Measurements from ENCODE around the gene ARG2.

Gene ARG2

DNA sequence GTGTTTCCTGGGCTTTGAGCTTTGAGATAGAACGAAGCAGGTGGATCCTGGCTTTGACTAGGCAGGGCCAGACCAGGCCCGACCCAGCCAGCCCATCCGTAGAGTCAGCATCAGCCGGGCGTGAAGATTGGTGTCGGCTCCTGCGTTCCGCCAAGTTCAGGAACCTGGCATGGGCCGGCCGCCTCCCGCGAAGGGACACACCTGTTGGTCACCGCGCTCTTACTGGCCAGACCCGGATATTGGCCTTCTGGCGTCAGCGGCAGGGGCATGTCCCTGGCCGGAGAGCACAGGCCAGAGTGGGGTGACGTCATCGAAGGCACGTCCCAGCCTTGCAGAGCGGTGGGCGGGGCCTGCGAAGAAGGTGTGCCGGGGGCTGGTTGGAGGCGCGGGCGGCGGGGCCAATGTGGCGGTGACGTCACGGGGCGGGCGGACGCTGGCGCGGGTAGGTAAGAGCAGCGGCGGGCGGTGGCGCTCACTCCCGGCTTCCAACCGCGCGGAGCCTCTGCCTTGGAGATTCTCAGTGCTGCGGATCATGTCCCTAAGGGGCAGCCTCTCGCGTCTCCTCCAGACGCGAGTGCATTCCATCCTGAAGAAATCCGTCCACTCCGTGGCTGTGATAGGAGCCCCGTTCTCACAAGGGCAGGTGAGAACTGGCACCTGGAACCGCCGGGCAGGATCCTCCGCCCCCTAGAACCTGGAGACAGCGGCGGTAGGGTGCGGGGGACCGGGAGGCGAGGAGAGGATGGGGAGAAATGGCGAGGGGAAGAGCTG is at the start of gene ARG2:
Gene ARG2 (plus strand): TSS at position 475 of the 771 bp plus-strand sequence. CDS start 58 bp downstream, at position 533.
- DNase-seq = peak; percentile 98

DNA sequence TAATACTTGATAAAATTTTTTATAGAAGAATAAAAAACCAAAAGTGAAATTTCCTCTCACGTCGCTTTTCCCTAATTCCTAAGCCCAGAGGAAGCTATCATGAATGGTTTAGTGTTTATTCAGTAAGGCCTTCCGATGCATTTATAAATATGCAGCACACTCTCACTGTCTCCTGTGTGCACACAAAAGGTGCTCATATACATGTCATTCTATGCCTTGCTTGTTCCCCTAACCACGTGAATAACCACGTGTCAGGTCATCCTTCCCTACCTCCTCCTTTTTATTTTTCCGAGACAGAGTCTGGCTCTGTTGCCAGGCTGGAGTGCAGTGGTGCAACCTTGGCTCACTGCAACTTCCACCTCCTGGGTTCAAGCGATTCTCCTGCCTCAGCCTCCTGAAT is 49.3 kb upstream of the ARG2 start:
- DNase-seq = no peak

DNA sequence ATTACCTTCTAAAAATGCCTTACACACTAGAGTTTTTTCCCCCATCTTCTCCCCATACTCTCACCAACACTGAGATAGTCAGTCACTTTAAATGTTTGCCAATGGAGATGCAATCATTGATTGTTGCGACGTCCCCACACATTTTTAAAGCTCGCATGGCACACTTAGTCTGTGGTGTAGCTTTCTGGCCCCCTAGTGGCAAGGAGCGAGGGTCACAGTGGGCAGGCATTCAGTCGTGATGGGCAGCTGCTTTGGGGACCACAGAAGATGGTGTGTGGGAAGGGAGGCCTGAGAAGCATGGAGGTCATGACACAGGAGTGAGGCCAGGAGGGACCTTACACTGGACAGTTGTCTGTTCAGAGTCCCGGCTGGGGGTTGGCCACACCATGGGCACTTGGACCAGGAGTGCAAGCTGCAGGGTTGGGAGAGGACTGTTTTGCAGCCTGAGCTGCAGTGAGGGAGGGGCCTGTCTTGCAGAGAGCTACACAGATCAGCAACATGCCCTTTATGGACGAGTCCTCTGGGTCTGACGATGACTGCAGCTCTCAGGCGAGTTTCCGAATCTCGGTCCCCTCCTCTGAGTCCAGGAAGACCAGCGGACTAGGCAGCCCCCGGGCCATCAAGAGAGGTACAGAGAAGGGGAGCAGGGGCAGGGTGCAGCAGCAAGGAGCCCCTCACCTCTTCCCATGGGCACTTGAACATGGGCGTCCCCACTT is 48.3 kb upstream of the ARG2 start:
- DNase-seq = peak; percentile 56

DNA sequence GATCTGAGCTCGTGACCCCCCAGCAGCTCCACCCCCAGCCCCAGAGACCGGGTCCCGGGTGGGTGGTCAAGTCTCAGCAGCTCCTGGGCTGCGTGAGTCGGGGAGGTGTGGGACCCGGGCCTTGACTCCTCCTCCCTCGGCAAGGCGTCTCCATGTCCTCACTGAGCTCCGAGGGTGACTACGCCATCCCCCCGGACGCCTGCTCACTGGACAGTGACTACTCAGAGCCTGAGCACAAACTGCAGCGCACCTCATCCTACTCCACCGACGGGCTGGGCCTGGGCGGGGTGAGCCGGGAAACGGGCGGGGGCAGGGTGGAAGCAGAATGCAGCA is 47.8 kb upstream of the ARG2 start:
- no peak for DNase-seq

DNA sequence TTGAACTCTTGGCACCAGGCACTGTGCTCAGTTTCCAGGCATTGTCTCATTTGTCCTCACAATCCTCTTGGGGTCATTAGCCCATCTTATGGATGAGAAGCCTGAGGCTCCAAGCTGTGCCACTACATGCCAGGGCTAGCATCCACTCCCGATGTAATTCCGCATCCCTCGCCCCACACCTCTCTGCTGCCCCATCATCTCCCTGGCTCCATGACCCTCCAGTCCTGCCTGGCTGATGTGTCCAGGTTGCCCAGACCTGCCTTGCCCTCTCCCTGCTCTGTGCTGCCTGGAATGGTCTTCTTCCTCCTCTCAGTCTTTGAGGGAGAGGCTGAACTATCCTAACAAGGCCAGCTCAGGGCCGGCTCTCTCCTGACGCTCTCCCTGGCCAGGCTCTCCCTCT is 47.1 kb upstream of the ARG2 start:
- DNase-seq = no peak

DNA sequence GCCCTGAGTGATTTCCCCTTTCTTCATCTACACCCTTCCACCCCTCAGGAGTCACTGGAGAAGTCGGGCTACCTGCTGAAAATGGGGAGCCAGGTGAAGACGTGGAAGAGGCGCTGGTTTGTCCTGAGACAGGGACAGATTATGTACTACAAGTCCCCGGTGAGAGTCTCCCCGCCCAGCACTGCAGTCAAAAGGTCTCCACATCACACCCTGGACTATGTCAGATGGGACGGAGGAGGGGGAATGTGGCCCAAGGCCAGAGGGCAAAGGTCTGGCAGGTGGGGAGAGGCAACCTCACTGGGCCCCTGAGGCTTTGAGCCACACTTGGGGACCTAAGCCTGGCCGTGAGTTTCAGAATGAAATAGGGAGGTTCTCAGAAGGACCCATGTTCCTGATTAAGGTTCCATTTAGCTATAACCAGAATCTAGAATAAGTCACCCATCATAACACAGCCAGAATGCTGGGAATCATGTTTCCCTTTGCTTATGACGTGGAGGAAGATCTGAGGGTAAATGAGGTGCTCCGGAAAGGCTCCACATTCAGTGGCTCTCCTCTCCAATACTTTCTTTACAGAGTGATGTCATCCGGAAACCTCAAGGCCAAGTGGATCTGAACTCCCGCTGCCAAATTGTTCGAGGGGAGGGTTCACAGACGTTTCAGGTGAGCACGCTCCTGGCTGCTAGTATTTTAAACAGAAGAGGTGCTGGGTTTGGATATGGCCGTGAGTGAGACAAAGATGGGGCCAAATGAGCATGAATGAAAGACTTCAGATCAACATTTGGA is 46.3 kb upstream of the ARG2 start:
- no peak for DNase-seq

DNA sequence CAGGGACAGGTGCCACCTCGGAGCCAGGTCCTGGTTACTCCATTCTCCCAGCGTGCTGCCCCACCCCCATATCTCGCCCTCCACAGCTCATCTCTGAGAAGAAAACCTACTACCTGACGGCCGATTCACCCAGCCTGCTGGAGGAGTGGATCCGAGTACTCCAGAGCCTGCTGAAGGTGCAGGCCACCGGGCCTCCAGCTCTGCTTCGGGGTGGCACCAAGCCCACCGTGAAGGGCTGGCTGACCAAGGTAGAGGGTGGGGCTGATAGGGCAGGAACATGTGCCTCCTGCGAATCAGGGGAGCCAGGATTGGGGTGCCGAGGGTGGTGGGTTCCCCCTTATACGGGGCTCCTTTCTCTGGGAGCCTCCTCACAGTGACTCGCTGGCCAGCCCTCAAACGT is 45.6 kb upstream of the ARG2 start:
- no peak for DNase-seq

DNA sequence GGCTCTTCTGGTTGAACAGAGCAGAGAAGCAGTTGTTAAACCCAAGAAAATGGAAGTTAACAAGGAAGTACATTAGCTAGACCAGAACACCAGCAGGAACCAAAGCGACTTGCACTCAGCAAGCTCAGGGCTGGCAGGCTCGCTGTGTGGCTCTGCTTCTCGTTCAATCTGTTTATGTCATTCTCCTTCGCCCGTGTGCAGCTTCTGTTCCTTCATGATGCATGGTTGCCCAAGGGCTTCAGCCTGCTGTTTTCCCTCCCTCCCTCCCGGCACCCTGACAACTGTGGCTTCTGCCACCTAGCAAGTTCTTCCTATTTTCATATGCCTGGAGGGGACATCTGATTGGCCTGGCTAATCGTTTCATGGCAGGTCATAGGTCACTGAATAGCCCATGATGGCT is 44.9 kb upstream of the ARG2 start:
- no peak for DNase-seq

DNA sequence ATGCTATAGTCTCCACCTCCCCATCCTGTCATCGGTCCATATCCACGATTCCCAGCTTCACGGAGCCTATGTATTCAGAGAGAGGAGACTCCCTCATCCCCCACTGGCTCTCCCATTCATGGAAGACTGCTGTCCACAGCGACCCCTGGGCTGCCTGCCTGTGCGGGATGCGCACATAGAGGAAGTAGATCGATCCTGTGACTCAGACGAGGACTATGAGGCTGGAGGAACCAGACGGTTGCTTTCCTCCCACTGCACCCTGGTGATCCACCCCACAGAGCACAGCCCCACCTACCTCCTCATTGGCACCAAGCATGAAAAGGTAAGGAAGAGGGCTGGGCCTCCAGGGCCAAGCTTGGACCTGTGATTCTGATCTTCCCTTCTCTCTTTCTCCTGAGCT is 44.0 kb upstream of the ARG2 start:
- DNase-seq = no peak

DNA sequence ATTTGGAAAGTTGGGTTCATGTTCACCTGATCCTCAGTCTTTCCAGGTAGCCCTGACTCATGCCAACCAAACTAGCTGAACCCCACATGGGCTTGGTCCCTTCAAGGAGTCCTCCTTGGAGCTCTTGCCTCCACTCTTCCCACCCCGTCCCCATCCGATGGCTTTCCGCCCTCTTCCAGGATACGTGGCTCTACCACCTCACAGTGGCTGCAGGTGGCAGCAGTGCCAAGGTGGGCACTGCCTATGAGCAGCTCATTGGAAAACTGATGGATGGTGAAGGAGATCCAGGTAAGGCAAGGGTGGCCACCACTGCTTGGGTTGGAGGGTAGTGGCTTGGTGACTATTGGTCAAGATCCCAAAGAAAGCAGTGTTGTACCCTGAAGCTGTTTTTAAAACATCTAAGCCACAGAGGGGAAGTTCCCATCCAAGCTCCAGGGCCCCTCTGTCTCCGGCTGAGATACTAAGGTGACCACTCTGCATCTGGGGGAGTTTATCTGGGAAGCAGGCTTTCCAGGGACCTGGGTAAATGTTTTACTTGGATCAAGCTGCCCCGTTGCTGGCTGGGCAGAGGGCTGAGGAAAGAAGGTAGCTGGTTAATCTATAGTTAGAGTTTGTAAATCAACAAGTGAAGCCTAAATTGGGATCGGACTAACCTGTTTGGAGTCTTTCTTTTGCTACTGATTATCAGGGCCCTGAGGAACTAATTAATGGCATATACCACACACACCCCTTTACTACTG is 43.3 kb upstream of the ARG2 start:
- DNase-seq = no peak

DNA sequence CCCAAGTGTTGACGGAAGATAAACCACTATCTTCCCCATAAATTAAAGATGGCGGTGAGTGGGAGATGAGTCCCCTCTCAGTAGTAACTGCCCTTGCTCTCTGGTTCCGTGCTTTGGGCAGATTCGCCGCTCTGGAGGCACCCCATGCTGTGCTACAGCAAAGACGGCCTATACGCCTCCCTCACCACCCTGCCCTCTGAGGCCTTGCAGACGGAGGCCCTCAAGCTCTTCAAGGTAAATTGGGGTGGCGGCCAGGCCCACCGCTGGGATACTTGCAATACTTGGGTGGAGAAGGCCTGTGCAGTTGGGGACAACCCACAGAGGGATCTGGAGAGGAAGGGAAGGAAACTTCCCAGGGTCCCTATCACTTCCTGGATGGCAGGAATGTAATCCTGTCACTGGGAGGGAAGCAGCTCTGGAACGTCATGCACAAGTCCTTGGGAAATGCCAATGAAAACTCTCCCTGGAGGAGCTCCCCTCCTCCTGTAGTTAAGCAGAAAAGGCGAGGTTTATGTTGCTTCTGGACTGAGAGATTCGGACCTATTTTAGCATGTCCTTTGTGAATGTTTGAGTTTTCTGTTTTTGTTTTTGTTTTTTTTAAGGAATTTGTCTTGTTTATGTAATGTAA is 42.4 kb upstream of the ARG2 start:
- DNase-seq = no peak

DNA sequence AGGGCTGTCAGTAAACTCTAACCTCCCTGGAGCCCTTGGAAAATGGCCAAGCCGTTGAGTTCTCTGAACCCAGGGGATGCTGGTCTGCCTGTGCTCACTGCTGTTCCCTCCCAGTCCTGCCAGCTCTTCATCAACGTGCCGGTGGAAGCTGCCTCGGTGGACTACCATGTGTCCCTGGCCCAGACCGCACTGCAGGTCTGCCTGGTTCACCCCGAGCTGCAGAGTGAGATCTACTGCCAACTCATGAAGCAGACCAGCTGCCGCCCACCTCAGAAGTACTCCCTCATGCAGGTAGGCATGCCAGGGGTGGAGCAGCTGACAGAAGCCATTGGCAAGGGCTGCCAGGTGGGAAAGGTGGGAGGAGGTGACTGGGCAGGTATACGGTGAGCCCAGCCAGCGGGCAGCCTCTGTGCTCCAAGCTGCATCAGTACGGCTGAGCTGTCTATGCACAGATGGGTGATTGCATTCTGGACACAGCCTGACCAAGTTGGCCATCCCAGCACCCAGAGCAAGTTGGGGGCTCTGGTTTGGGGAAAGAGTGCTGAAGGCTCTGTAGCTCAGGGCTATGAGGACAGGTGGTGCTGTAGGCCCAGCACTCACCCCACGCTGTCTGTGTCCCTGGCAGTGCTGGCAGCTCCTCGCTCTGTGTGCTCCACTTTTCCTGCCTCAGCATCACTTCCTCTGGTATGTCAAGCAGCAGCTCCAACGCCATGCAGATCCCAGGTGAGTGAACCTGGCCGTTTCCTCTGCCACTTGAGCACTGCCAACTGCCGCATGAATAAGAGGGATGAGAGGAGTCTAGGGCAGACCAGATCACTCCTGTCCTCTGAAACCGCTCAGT is 41.6 kb upstream of the ARG2 start:
- no peak for DNase-seq

DNA sequence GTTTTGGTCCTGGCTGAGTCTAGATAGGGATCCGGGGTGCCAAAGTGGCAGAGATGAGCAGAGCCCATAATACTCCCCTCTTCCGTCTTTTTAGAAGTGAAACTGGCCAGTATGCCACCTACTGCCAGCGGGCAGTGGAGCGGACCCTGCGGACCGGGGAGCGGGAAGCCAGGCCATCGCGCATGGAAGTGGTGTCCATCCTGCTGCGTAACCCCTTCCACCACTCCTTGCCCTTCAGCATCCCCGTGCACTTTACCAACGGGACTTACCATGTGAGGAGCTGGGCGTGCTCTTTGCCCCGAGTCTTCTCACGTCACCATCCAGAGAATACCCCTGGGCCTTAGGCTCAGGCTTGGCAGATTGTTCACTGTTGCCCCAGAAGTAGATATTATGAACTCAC is 40.7 kb upstream of the ARG2 start:
- no peak for DNase-seq

DNA sequence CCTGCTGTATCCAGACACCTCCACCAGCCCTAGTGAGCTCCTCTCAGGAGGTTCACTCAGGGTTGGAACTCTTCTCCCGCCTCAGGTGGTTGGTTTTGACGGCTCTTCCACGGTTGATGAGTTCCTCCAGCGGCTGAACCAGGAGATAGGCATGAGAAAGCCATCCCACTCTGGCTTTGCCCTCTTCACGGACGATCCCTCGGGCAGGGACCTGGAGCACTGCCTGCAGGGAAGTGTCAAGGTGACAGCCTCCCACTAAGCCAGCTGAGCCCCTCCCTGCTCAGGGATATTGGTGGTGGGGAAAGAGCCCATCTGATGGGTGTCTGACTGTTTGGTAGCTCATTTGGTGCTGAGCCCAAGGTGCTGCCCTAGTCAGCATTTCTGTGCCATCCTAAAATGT is 40.1 kb upstream of the ARG2 start:
- DNase-seq = no peak

DNA sequence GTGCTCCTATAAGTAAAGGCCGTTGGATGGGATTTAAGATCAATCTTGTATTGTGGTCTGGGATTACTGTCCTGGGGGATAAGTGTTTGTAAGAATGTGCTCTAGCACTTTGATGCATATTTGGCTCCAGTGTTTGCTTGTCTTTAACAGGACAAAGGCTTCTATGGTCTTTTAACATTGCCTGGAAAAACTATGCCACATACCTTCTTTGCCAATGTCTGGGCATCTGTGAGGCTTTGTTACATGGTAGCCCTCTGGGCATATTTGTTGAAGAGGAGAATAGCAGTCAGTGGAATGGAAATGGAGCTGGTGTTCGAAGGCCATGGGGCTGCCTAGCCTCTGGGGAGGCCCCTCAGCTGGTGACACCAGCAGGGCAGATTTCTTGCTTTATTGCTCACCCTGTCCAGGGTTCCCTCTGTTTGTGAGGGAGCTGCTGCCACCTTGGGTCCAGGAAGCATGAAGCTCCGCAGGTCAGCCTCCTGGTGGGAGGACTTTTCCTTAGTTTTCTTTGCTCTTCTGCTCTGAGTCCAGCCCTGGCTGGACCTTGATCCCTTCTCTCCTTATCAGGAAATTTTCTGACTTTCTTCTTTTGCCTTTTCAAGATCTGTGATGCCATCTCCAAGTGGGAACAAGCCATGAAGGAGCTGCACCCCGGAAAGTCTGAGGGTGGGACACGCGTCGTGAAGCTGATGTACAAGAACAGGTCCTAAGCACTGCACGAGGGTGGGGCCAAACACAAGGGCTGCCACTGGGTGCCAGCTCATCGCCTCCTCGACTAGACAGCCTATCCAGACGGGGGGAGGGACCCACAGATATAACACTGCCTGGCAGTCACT is 39.2 kb upstream of the ARG2 start:
- no peak for DNase-seq

DNA sequence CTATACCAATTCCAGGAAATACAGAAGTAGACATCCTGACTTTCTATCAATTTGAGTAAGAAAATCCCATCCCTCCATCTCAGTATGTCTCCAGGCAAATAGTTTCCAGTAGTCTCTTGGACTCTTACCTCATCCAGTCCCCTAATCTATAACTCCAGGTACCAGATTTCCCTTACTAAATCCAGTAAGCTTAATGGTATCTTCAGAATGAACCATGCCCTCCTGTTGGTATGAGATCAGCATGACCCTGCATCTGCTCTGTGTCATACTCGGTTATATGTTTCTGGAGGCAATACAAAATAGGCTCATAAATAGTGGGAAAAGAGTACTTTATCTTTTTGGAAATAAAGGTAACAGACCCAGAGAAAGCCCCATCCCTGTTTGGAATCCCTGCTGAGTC is 38.1 kb upstream of the ARG2 start:
- no peak for DNase-seq

DNA sequence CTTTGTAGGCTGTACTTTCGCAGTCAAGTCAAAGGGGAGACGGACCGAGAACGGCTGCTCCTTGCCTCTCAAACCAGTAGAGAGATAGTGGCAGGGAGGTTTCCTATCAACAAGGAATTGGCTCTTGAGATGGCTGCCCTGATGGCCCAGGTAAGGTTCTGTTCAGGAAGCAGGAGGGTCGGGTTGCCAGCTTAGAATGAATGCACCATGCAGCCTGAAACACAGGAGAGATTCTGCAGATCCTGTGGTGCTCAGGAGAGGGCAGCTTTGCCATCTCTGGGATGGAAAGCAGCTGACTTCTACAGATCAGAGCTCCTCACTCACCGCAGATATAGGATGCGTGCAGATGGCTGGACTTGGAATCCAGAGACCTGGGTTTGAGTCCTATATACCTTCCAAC is 37.7 kb upstream of the ARG2 start:
- DNase-seq = no peak

DNA sequence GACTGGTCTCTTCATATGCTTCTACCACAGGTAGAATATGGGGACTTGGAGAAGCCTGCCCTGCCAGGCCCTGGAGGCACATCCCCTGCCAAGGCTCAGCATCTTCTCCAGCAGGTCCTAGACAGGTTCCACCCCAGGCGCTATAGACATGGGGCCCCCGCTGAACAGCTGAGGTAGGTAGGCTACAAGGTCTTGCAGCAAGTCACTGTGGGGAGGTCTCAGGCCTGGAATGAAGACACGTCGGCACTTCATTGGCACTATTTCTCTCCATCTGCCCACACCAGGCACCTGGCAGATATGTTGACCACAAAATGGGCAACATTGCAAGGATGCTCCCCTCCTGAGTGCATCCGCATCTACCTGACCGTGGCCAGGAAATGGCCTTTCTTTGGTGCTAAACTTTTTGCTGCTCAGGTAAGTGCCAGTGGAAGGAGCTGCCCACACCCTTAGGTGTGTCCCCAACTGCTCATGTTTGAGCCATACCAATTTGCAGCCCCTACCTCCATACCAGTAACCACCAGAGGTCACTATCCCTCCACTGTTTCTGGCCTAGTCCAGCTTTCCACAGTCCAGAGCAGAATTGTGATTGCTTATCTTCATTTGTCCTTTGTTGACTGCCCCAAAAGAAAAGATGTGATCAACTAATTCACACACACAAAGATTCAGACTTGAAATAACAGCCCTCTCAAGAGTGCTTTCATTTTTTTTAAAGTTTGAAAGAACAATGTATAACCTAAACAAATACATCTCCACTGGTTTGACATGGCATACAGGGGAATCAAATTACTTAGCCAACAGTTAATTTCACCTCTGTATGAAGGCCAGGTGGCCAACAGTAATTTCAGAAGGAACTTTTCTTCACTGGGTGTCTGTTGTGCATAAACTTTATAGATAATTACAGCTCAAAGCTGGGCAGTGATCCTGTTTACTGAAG is 35.7 kb upstream of the ARG2 start:
- DNase-seq = peak; percentile 36

DNA sequence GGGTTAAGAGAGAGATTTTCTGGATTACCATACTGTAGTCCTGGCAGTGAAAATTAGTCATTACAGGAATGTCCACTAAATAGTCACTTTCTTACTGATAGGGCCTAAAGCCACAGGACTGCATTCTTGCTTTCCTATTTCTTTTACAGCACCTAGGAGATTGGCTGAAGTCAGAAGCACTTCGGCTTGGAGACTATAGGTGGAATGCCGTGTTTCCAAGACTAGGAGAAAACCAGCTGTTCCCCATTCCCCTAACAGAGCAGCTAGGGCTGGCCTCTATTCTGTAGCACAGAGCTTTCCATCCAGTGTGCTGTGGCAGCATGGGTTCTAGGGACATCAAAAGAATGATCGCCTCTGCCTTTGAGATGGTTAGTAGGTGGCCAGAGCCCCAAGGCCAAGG is 34.7 kb upstream of the ARG2 start:
- DNase-seq = no peak

DNA sequence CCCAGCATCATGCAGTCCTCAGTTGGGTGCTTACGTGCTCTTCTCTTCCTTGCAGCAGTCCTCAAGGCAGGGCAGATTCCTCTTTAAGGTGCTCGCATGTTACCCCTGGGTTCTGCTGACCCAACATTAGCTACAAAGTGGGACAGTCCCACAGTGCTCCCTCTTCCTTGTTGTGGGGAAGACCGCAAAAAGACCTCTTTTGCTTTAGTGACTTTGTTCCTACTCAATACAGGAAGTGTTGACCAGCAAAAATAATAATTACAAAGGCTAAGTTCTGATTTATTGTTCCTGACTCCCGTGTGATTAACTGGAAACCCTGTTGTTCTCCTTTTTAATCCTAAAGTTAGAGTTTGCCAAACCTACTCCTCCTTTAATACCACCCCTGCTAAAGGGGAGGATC is 33.4 kb upstream of the ARG2 start:
- no peak for DNase-seq

Data from CD4-positive, alpha-beta T cell treated with Interleukin-15 for 1 hour (primary cell).